H4 (cell line): ENCODE data around the gene CRYZL1. TPM values are rescaled to one million over a fixed set of nuclear protein-coding genes. Genes with fewer than 3 reads are reported as not detected.
A peak's percentile ranks its signal among the peaks of the same experiment; 100 is the strongest.

Experiments used
- DNase-seq: peaks from one replicate; pipeline ENCODE4 v3.0.0-alpha.2; 2015; ENCODE audit warnings: low spot score
- total RNA-seq: library from RNA; depleted of rRNA; stranded (reverse); fragments of >200 nt; shearing (Covaris generic); gene quantifications from 2 replicates; pipeline ENCODE4 v1.2.3, GENCODE V29; 2014

CRYZL1 gene
- total RNA-seq, 1 experiment from 2014 or later, result 15.8 TPM

- DNase-seq, result no peak
These were observed 80.2 kb downstream of the CRYZL1 start for GRCh38 chr21:33561373-33561772.

GRCh38 chr21:33560965-33561364, 80.6 kb downstream of the CRYZL1 start:
- no peak for DNase-seq

DNA sequence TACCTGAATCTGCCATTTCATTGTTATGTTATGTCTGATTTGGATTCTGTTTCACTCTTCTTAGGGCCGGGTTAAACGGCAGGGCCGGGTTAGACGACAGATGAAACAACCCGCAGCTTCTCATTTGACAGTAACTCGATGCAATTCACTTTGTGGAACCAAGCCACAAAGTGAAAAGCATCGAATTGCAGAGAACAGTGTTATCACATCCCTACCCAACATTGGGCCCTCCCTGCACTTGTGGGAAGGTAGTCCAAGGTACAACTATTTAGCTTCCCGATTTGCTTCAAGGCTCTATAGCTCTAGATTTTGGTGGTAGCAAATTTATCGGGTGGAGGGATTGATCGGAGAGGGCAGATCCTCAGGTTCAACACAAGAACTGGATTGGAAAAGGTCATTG, 81.7 kb downstream of the CRYZL1 start:
- DNase-seq, result no peak

DNA sequence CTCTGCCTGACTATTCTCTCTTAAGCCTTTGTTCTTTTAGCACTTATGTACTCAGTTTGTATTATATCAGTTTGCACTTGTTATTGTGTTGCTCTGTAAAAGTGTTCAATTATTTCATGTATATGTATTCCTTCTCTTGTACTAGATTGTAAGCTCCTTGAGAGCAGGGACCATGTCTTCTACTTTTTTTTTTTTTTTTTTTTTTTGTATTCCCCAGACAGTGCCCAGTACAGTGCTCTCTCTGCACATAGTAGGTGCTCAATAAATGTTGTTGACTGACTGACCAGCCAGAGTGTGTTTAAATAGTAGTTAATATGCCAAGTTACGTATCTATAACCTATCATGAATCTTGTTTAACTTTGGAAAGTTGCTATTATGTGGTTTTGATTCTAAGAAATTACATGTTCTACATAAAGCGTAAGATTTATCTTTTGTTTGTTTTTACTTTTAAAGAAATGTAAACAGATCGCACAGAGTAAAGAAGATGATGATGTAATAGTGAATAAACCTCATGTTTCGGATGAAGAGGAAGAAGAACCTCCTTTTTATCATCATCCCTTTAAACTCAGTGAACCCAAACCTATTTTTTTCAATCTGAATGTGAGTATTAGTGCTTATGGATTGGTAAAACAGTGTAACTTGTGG, 82.6 kb downstream of the CRYZL1 start:
- no peak for DNase-seq

DNA sequence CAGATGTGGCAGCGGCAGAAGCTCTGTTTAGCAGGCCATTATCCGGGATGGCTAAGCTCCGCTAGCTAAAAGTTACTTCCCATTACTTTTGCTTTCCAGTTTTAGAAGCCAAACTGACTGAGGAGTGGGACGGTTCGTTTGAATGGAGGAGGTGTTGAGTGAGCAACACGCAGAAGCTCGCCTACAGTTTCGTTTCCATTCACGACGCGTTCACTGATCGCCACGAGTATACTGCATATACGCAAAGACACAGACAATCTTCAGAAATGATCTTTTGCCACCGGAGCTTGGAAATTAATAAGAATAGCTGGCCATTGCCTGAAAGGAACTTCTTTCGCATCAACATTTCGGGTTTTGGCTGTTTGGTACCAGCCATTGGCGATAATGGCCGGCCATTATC, 84.1 kb downstream of the CRYZL1 start:
- no peak for DNase-seq

GRCh38 chr21:33554982-33555344, 86.6 kb downstream of the CRYZL1 start:
- no peak for DNase-seq

GRCh38 chr21:33554236-33554981, 87.1 kb downstream of the CRYZL1 start:
- no peak for DNase-seq

DNA sequence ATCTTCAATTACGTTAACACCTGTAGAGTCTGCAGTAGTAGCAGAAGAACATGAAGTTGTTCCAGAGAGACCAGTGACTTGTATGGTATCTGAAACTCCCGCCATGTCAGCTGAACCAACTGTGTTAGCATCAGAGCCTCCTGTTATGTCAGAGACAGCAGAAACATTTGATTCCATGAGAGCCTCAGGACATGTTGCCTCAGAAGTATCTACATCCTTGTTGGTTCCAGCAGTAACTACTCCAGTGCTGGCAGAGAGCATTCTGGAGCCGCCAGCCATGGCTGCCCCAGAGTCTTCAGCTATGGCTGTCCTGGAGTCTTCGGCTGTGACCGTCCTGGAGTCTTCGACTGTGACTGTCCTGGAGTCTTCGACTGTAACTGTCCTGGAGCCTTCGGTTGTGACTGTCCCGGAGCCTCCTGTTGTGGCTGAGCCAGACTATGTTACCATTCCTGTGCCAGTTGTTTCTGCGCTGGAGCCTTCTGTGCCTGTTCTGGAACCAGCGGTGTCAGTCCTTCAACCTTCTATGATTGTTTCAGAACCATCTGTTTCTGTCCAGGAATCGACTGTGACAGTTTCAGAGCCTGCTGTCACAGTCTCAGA, 88.4 kb downstream of the CRYZL1 start:
- DNase-seq, result no peak

DNA sequence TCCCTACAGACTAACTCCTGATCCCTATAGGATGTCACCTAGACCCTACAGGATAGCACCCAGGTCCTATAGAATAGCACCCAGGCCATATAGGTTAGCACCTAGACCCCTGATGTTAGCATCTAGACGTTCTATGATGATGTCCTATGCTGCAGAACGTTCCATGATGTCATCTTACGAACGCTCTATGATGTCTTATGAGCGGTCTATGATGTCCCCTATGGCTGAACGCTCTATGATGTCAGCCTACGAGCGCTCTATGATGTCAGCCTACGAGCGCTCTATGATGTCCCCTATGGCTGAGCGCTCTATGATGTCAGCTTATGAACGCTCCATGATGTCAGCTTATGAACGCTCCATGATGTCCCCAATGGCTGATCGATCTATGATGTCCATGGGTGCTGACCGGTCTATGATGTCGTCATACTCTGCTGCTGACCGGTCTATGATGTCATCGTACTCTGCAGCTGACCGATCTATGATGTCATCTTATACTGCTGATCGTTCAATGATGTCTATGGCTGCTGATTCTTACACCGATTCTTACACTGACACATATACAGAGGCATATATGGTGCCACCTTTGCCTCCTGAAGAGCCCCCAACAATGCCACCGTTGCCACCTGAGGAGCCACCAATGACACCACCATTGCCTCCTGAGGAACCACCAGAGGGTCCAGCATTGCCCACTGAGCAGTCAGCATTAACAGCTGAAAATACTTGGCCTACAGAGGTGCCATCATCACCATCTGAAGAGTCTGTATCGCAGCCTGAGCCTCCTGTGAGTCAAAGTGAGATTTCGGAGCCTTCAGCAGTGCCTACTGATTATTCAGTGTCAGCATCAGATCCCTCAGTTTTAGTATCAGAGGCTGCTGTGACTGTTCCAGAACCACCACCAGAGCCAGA, 89.2 kb downstream of the CRYZL1 start:
- DNase-seq, result no peak

GRCh38 chr21:33551664-33552063, 89.9 kb downstream of the CRYZL1 start:
- DNase-seq, result no peak

DNA sequence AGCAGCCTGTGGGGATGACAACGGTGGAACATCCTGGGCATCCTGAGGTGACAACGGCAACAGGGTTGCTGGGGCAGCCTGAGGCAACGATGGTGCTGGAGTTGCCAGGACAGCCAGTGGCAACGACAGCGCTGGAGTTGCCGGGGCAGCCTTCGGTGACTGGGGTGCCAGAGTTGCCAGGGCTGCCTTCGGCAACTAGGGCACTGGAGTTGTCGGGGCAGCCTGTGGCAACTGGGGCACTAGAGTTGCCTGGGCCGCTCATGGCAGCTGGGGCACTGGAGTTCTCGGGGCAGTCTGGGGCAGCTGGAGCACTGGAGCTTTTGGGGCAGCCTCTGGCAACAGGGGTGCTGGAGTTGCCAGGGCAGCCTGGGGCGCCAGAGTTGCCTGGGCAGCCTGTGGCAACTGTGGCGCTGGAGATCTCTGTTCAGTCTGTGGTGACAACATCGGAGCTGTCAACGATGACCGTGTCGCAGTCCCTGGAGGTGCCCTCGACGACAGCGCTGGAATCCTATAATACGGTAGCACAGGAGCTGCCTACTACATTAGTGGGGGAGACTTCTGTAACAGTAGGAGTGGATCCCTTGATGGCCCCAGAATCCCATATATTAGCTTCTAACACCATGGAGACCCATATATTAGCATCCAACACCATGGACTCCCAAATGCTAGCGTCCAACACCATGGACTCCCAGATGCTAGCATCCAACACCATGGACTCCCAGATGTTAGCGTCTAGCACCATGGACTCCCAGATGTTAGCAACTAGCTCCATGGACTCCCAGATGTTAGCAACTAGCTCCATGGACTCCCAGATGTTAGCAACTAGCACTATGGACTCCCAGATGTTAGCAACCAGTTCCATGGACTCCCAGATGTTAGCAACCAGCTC, 90.5 kb downstream of the CRYZL1 start:
- no peak for DNase-seq

DNA sequence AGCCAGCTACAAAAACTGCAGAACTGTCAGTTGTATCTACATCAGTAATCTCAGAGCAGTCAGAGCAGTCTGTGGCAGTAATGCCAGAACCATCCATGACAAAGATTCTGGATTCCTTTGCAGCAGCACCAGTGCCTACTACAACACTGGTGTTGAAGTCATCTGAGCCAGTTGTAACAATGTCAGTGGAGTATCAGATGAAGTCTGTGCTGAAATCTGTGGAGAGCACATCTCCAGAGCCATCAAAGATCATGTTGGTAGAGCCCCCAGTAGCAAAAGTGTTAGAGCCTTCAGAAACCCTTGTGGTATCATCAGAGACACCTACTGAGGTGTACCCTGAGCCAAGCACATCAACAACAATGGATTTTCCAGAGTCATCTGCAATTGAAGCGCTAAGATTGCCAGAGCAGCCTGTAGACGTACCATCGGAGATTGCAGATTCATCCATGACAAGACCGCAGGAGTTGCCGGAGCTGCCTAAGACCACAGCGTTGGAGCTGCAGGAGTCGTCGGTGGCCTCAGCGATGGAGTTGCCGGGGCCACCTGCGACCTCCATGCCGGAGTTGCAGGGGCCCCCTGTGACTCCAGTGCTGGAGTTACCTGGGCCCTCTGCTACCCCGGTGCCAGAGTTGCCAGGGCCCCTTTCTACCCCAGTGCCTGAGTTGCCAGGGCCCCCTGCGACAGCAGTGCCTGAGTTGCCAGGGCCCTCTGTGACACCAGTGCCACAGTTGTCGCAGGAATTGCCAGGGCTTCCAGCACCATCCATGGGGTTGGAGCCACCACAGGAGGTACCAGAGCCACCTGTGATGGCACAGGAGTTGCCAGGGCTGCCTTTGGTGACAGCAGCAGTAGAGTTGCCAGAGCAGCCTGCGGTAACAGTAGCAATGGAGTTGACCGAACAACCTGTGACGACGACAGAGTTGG, 91.4 kb downstream of the CRYZL1 start:
- DNase-seq, result no peak

DNA sequence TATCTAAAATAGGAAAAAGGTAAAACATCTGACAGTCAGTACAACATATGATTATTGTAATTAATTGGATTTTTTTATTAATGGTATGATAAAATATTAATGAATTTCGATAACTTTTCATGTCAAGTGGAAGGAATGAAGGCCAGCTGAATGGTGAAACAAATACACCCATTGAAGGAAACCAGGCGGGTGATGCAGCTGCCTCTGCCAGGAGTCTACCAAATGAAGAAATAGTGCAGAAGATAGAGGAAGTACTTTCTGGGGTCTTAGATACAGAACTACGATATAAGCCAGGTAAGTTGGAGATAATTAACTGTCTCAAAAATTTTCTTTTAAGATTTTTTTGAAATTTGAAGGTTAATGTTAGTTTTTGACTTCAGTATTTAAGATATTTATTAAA, 95.5 kb downstream of the CRYZL1 start:
- no peak for DNase-seq

GRCh38 chr21:33544451-33545195, 96.9 kb downstream of the CRYZL1 start:
- no peak for DNase-seq

DNA sequence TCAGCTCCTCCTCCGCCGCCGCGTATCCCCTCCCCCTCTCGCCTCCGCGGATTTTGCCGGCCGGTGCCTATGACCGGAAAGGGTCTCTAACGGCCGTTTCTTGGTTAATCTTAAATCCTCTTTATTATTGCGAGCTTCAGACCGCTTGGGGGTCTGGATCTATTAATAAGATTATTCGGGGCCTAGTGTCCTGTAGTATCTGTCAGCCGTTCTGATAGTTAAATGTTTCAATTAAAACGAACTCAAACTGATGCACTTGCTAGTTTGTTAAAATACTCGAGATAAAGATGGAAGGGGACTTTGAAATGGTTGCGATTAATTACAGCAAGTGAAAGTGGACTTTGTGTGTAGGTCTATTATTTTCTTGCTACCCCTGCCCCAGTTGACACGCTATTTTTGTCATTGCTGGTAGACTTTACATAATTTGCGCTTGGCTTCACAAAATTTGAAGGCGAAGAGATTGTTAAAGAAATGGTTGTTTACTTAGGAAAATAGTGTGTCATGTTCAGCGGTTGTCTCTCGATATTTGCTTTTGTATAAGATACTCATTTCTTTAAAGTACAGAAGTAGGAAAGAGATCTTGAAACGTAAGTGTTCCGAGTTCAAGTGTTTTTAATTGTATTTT, 97.9 kb downstream of the CRYZL1 start:
- peak; percentile 64 for DNase-seq

GRCh38 chr21:33542640-33543504, 98.7 kb downstream of the CRYZL1 start, which contains the start of gene SON:
Gene SON (plus strand): TSS chr21:33543038. CDS start chr21:33543093, 55 bp downstream.
- peak; percentile 99 for DNase-seq

GRCh38 chr21:33541756-33542639, 99.5 kb downstream of the CRYZL1 start, which contains the start of gene GART:
Gene GART (minus strand): TSS chr21:33542117. CDS start chr21:33539315, 2,802 bp downstream.
- peak; percentile 86 for DNase-seq
